Astrocyte (in vitro differentiated cells and primary cell): ENCODE measurements around the gene ZNF26. TPM values are rescaled to one million over a fixed set of nuclear protein-coding genes. Genes with fewer than 3 reads are reported as not detected.

Experiments
- DNase-seq: peaks from one replicate; pipeline ENCODE4 v3.0.0-alpha.2; 2010; ENCODE audit warnings: low read depth
- FAIRE-seq: peaks from 2 replicates; lab custom pipeline; 2011; peaks lifted over from hg19 to GRCh38; lab: Jason Lieb, UNC
- H2AFZ ChIP-seq: 2 replicates; pipeline ENCODE4 v1.6.0; 2012; ENCODE audit warnings: low read depth, low read length, inconsistent platforms
- H3K27ac ChIP-seq: 2 replicates; pipeline ENCODE4 v1.5.1; 2011; ENCODE audit warnings: low read depth, low read length, inconsistent platforms
- H3K27me3 ChIP-seq: 2 replicates; pipeline ENCODE4 v1.6.0; 2011; ENCODE audit warnings: low read length, inconsistent platforms; ENCODE audit not compliant: insufficient read depth
- H3K36me3 ChIP-seq: 2 replicates; pipeline ENCODE4 v1.5.1; 2011; ENCODE audit warnings: low read length, inconsistent platforms; ENCODE audit not compliant: insufficient read depth
- H3K4me1 ChIP-seq: 2 replicates; pipeline ENCODE4 v1.5.1; 2011; ENCODE audit warnings: low read length, inconsistent platforms; ENCODE audit not compliant: insufficient read depth
- H3K4me2 ChIP-seq: 2 replicates; pipeline ENCODE4 v1.6.0; 2012; ENCODE audit warnings: low read length, inconsistent platforms
- H3K4me3 ChIP-seq: 2 replicates; pipeline ENCODE4 v1.5.1; 2011; ENCODE audit warnings: low read depth, mild to moderate bottlenecking, low read length, inconsistent platforms; ENCODE audit not compliant: insufficient read depth
- H3K79me2 ChIP-seq: 2 replicates; pipeline ENCODE4 v1.6.0; 2012; ENCODE audit warnings: mild to moderate bottlenecking, low read length, inconsistent platforms; ENCODE audit not compliant: insufficient read depth
- H3K9ac ChIP-seq: 2 replicates; pipeline ENCODE4 v1.6.0; 2012; ENCODE audit warnings: mild to moderate bottlenecking, low read length, inconsistent platforms
- H3K9me3 ChIP-seq: 2 replicates; pipeline ENCODE4 v1.5.1; 2012; ENCODE audit warnings: low read depth, mild to moderate bottlenecking, low read length, inconsistent platforms; ENCODE audit not compliant: insufficient read depth
- H4K20me1 ChIP-seq: 2 replicates; pipeline ENCODE4 v1.6.0; 2012; ENCODE audit warnings: low read length, inconsistent platforms; ENCODE audit not compliant: insufficient read depth
- H3K27ac Mint-ChIP-seq: one replicate; pipeline ENCODE4 v1.8.0; 2021; ENCODE audit warnings: mild to moderate bottlenecking, mixed read lengths; ENCODE audit not compliant: unreplicated experiment
- H3K27me3 Mint-ChIP-seq: one replicate; pipeline ENCODE4 v1.8.0; 2021; ENCODE audit warnings: low read depth, mixed read lengths; ENCODE audit not compliant: unreplicated experiment
- H3K36me3 Mint-ChIP-seq: one replicate; pipeline ENCODE4 v1.8.0; 2021; ENCODE audit warnings: low read depth, mixed read lengths; ENCODE audit not compliant: unreplicated experiment
- H3K4me1 Mint-ChIP-seq: one replicate; pipeline ENCODE4 v1.8.0; 2021; ENCODE audit warnings: low read depth, mixed read lengths; ENCODE audit not compliant: unreplicated experiment
- H3K4me3 Mint-ChIP-seq: one replicate; pipeline ENCODE4 v1.8.0; 2021; ENCODE audit warnings: mild to moderate bottlenecking, moderate library complexity, mixed read lengths; ENCODE audit not compliant: unreplicated experiment
- H3K9me3 Mint-ChIP-seq: one replicate; pipeline ENCODE4 v1.8.0; 2021; ENCODE audit warnings: mild to moderate bottlenecking, mixed read lengths; ENCODE audit not compliant: unreplicated experiment
- EZH2 ChIP-seq: IDR thresholded peaks from 2 replicates; pipeline ENCODE4 v1.6.1; 2012; ENCODE audit warnings: mild to moderate bottlenecking, low read length, inconsistent platforms; ENCODE audit not compliant: insufficient read depth
- total RNA-seq: library from RNA; stranded (reverse); gene quantifications from 2 replicates; pipeline ENCODE4 v1.2.1, GENCODE V29; 2021
- TF ChIP-seq, protein P1 (sequence below): IDR thresholded peaks from 2 replicates; pipeline ENCODE4 v1.5.1; 2011; ENCODE audit warnings: low read depth, mild to moderate bottlenecking, inconsistent platforms, low read length, moderate library complexity; ENCODE audit not compliant: insufficient read depth

The ZNF26 gene
- total RNA-seq, 1 donor from 2014 or later: 11.7 TPM

DNA sequence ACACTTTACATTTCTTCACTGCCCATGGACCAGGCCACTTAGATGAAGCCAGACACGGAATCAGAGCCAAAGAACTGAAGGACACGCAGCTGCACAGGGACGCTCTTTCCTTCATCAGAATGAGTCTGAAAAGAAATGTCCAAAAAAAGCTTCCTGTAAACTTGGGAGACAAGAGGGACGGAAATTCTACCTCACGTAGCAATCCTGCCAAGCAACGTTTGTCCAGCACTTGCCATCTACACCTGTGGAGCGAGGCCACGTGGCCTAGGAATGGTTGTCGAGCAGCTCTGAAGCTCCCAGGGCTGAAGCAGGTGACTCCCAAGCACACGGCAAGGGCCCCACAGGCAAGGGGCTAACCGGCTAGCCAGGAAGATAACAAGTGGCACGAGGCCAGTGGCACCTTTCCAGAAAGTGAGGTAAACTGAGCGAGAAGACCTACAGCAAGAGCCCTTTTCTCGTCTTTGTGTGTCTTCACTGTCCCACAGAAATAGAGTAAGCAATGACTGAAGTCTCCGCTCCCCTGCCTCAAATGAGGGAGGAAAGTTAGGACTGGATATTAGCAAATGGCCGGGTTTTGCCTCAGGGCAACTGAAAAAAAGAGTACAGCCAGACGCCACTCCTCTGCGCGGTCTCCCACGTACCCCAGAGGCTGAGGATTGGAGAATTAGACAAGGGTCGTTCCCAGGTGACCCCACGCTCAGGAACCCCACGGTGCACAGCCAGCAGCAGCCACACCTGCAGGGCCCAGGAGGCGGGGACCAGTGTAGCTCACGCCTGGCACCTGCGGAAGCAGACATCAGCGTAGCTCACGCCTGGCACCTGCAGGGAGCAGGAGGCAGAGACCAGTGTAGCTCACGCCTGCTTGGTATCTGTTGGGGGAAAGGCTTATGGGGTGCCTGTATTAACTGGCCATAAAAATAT is 37.8 kb upstream of the ZNF26 start:
- Mint-ChIP-seq H3K4me1 (no peaks in the 10 kb centered on the region), H3K27me3 (no peaks in the 10 kb centered on the region), H3K9me3 (peaks cover 33% of the 10 kb centered on the region), H3K4me3 (no peak overlapping the region), H3K27ac (no peak overlapping the region), H3K36me3 (peaks cover 53% of the 10 kb centered on the region)
- FAIRE-seq: no peak
- H3K79me2 ChIP-seq: peaks cover 51% of the 10 kb centered on the region
- H3K4me2 ChIP-seq: no peak overlapping the region
- H4K20me1 ChIP-seq: peaks cover 28% of the 10 kb centered on the region
- H3K9me3 ChIP-seq: peaks cover 54% of the 10 kb centered on the region
- H3K36me3 ChIP-seq: peaks cover 17% of the 10 kb centered on the region
- DNase-seq: no peak
- no peaks in the 10 kb centered on the region for H3K27me3 ChIP-seq
- no peak for TF ChIP-seq EZH2
- TF ChIP-seq, protein P1, sequence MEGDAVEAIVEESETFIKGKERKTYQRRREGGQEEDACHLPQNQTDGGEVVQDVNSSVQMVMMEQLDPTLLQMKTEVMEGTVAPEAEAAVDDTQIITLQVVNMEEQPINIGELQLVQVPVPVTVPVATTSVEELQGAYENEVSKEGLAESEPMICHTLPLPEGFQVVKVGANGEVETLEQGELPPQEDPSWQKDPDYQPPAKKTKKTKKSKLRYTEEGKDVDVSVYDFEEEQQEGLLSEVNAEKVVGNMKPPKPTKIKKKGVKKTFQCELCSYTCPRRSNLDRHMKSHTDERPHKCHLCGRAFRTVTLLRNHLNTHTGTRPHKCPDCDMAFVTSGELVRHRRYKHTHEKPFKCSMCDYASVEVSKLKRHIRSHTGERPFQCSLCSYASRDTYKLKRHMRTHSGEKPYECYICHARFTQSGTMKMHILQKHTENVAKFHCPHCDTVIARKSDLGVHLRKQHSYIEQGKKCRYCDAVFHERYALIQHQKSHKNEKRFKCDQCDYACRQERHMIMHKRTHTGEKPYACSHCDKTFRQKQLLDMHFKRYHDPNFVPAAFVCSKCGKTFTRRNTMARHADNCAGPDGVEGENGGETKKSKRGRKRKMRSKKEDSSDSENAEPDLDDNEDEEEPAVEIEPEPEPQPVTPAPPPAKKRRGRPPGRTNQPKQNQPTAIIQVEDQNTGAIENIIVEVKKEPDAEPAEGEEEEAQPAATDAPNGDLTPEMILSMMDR: no peak
- no peak overlapping the region for H3K9ac ChIP-seq
- no peak overlapping the region for H3K4me3 ChIP-seq
- H3K27ac ChIP-seq: no peak overlapping the region
- no peak overlapping the region for H2AFZ ChIP-seq
- H3K4me1 ChIP-seq: no peaks in the 10 kb centered on the region

DNA sequence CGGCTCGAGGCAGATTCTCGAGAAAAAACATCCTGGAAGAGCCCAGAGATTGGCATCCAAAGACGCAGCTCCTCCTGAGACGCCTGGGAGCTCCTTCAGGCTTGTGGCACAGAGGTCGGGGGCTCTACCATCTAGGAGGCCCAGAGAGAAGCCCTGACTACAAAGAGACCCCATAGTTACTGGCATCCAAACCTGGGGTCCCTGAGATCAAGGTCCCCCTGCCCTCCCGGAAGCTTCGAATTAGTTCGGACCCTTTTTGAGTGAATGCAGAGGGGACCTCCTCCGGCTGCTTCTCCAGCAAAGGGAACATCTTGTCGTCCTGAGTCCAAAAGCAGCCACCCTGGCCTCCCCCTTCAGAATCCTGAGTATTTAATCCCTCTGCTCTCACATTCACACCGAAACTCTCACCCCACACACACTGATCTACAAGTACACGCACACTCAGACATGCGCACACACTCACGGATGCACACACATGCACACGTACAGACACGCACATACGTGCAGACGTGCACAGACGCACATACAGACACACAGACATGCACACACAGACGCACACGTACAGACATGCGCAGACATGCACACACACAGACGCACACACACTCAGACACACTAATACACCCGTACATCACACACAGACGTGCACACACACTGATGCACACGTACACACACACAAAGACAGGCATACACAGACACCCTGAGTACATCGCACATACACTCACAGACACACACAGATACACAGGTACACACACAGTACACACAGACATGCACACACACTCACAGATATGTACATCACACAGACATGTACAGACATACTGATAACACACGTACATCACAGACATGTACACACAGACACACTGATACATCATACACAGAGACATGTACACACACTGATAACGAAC is 36.0 kb upstream of the ZNF26 start:
- H3K4me1 Mint-ChIP-seq: peaks cover 6% of the 10 kb centered on the region
- peaks cover 32% of the 10 kb centered on the region for H3K9me3 Mint-ChIP-seq
- H3K79me2 ChIP-seq: peaks cover 68% of the 10 kb centered on the region
- FAIRE-seq (no peak), DNase-seq (no peak)
- peaks cover 9% of the 10 kb centered on the region for H3K4me1 ChIP-seq
- no peak overlapping the region for H3K4me2 ChIP-seq
- no peaks in the 10 kb centered on the region for H3K27me3 ChIP-seq
- H3K9me3 ChIP-seq: peaks cover 50% of the 10 kb centered on the region
- H3K36me3 ChIP-seq: peaks cover 9% of the 10 kb centered on the region
- peaks cover 34% of the 10 kb centered on the region for H4K20me1 ChIP-seq
- H3K4me3 ChIP-seq: no peak overlapping the region
- no peak overlapping the region for H3K9ac ChIP-seq
- H3K4me3 Mint-ChIP-seq: no peak overlapping the region
- no peak overlapping the region for H3K27ac ChIP-seq
- no peak overlapping the region for H3K27ac Mint-ChIP-seq
- no peak for TF ChIP-seq EZH2
- TF ChIP-seq, protein P1: no peak
- H3K36me3 Mint-ChIP-seq: peaks cover 44% of the 10 kb centered on the region
- H3K27me3 Mint-ChIP-seq: no peaks in the 10 kb centered on the region
- H2AFZ ChIP-seq: no peak overlapping the region
